Activated CD4-positive, alpha-beta memory T cell treated with anti-CD3 and anti-CD28 coated beads for 36 hours (primary cell): ENCODE results near the gene EFNA5. TPM values are rescaled to one million over a fixed set of nuclear protein-coding genes. Genes with fewer than 3 reads are reported as not detected.
"Not testable (repeated sequence)": the region's sequence is repeated elsewhere in the genome, so short reads cannot be mapped to it uniquely, and the experiment has no call there.

Source experiments
- CTCF ChIA-PET: fragments of 350-600 bp; sonication (Branson Sonifier 250); formaldehyde crosslinking; loops from one replicate; lab custom pipeline; 2021; ENCODE audit warnings: antibody characterized with exemption, inconsistent platforms; lab: Charles Lee
- POLR2A ChIA-PET: fragments of 350-600 bp; sonication (Branson Sonifier 250); formaldehyde crosslinking; loops from one replicate; lab custom pipeline; 2021; ENCODE audit warnings: antibody characterized with exemption; lab: Charles Lee
- DNase-seq: peaks from one replicate; pipeline ENCODE4 v3.0.0-alpha.2; 2020
- H3K27ac Mint-ChIP-seq: one replicate; pipeline ENCODE4 v1.8.0; 2021; ENCODE audit warnings: mixed read lengths
- H3K27me3 Mint-ChIP-seq: one replicate; pipeline ENCODE4 v1.8.0; 2021; ENCODE audit warnings: mixed read lengths
- H3K36me3 Mint-ChIP-seq: one replicate; pipeline ENCODE4 v1.8.0; 2021; ENCODE audit warnings: mixed read lengths
- H3K4me1 Mint-ChIP-seq: one replicate; pipeline ENCODE4 v1.8.0; 2021; ENCODE audit warnings: low read depth, mixed read lengths
- H3K4me3 Mint-ChIP-seq: one replicate; pipeline ENCODE4 v1.8.0; 2021; ENCODE audit warnings: mild to moderate bottlenecking, mixed read lengths
- H3K9me3 Mint-ChIP-seq: one replicate; pipeline ENCODE4 v1.8.0; 2021; ENCODE audit warnings: mixed read lengths
- intact Hi-C: fragments of 100-400 bp; cut with micrococcal nuclease; formaldehyde crosslinking; loops from one replicate; pipeline ENCODE4 v1.15.1; 2023
- total RNA-seq, 2 experiments: library from RNA; stranded (reverse); gene quantifications; one replicate each; pipeline ENCODE4 v1.2.3, GENCODE V29; 2021

The EFNA5 gene
- total RNA-seq, 2 experiments from 2014 or later = not detected

DNA sequence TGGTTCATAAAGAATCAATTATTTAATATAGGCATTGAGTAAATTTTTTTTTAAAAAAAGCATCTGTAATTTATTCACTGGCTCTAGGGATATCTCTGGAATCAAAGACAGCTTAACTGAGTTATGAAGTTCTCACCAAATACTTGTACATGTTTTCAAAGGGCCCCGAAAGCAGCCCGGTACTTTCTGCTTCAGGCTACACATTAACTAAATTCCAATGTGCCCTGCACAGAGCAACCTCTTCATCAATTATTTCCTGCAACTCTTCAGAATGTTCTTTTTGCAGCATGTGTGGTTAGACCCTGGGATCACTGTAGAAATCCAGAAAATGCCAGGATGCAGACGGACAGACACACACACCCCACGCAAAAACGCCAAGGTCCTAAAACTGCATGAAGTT, 209.0 kb downstream of the EFNA5 start:
- POLR2A ChIA-PET = no interaction called here
- Mint-ChIP-seq H3K4me3 (no peak overlapping the region), H3K36me3 (no peaks in the 10 kb centered on the region), H3K27ac (no peak overlapping the region), H3K4me1 (peaks cover 8% of the 10 kb centered on the region), H3K27me3 (peaks cover 11% of the 10 kb centered on the region), H3K9me3 (no peaks in the 10 kb centered on the region)
- CTCF ChIA-PET = no interaction called here
- DNase-seq = no peak
- intact Hi-C loops = no loop called here

DNA sequence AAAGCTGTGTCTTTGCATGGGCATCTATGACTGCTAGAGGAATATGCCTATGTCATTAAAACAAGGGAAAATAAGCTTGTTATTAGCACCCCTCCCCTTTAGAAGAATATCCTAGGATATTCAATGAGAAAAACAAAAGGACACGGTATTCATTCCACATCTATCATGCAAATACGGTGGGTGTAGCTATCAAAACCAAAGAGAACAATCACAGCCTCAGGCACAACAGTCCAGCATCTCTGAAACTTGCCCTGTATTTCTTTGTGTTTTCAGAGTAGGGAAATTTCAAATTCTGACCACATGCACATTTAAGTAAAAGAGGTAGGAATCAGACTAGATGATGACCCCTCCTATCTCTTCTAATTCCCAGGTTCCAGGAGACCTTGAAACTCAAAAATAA, 209.9 kb downstream of the EFNA5 start:
- peaks cover 8% of the 10 kb centered on the region for H3K4me1 Mint-ChIP-seq
- H3K36me3 Mint-ChIP-seq = no peaks in the 10 kb centered on the region
- intact Hi-C loops = no loop called here
- DNase-seq = no peak
- no peak overlapping the region for H3K27ac Mint-ChIP-seq
- H3K9me3 Mint-ChIP-seq = no peaks in the 10 kb centered on the region
- no peak overlapping the region for H3K4me3 Mint-ChIP-seq
- ChIA-PET CTCF (no interaction called here), POLR2A (no interaction called here)
- H3K27me3 Mint-ChIP-seq = peaks cover 11% of the 10 kb centered on the region

DNA sequence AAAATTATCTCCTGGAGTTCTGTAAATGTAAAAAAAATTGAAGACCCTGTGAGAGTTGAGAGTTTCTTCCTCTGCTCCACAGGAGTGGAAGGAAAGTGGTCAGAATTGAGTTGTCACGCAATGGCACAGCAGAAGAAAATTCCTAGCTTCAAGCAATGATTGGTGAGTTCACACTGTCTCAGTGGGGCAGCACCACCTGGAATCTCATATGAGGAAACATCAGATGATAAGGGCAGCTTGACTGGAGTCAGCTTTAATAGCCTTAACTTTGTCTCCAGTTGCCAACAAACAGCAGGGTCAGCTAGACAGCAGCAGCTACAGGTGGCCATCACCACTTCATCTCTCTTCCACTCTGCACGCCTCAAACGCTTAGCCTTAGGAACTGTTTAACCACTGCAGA, 211.1 kb downstream of the EFNA5 start:
- POLR2A ChIA-PET = no interaction called here
- CTCF ChIA-PET = no interaction called here
- intact Hi-C loops = no loop called here
- DNase-seq = no peak
- Mint-ChIP-seq H3K27ac (no peak overlapping the region), H3K4me1 (peaks cover 2% of the 10 kb centered on the region), H3K36me3 (no peaks in the 10 kb centered on the region), H3K4me3 (no peak overlapping the region), H3K9me3 (no peaks in the 10 kb centered on the region), H3K27me3 (peaks cover 11% of the 10 kb centered on the region)

DNA sequence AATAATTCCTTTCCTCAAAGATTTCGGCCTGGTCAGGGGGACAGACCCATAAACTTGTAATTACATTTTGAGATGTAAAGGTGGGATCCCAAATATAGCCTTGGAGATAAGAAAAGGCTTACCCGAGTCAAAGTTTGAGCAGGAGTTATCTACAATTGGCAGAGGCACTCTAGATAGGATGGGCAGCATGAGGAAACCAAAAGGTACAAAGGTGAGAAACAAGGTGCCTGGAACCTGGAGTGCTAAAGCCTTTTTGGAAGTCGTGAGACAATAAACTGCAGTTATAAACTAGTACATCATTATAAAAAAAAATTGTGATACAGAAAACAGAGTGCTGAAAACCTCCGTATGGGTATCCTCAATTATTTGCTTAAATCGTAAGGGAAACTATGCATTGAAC, 212.4 kb downstream of the EFNA5 start:
- peaks cover 8% of the 10 kb centered on the region for H3K27me3 Mint-ChIP-seq
- DNase-seq = no peak
- CTCF ChIA-PET = no interaction called here

GRCh38 chr5:107457881-107458280, 212.9 kb downstream of the EFNA5 start:
- H3K9me3 Mint-ChIP-seq = no peaks in the 10 kb centered on the region
- DNase-seq = no peak
- no peaks in the 10 kb centered on the region for H3K36me3 Mint-ChIP-seq
- no peaks in the 10 kb centered on the region for H3K4me1 Mint-ChIP-seq
- ChIA-PET POLR2A (no interaction called here), CTCF (no interaction called here)
- no peak overlapping the region for H3K27ac Mint-ChIP-seq
- intact Hi-C loops = no loop called here
- H3K27me3 Mint-ChIP-seq = peaks cover 8% of the 10 kb centered on the region
- H3K4me3 Mint-ChIP-seq = no peak overlapping the region

More for the DNA sequence above, 212.4 kb downstream of the EFNA5 start:
- H3K4me3 Mint-ChIP-seq = no peak overlapping the region
- no peak overlapping the region for H3K27ac Mint-ChIP-seq
- intact Hi-C loops = no loop called here
- POLR2A ChIA-PET = no interaction called here
- no peaks in the 10 kb centered on the region for H3K36me3 Mint-ChIP-seq
- H3K9me3 Mint-ChIP-seq = no peaks in the 10 kb centered on the region
- H3K4me1 Mint-ChIP-seq = no peaks in the 10 kb centered on the region

DNA sequence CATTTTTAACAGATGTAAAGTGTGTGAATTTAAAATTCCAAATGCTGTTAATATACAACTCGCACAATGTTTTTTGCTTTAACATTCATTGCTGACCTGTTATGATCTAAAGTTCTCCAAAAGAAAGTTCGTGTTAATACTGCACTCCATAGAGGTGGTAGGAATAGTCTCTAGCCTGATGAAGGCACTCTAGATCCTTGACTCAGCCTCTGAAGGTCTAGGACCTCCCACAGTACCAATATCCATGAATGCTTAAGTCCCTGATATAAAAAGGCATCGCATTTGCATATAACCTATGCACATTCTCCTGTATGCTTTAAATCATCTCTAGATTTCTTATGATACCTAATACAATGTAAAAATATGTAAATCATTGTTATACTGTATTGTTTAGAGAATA, 213.6 kb downstream of the EFNA5 start:
- Mint-ChIP-seq H3K27me3 (peaks cover 8% of the 10 kb centered on the region), H3K4me3 (no peak overlapping the region), H3K36me3 (no peaks in the 10 kb centered on the region), H3K4me1 (no peaks in the 10 kb centered on the region), H3K27ac (no peak overlapping the region), H3K9me3 (no peaks in the 10 kb centered on the region)
- intact Hi-C loops = no loop called here
- POLR2A ChIA-PET = no interaction called here
- CTCF ChIA-PET = no interaction called here
- no peak for DNase-seq

GRCh38 chr5:107456281-107456715, 214.4 kb downstream of the EFNA5 start:
- CTCF ChIA-PET = no interaction called here
- H3K4me1 Mint-ChIP-seq = no peaks in the 10 kb centered on the region
- POLR2A ChIA-PET = no interaction called here
- peaks cover 6% of the 10 kb centered on the region for H3K27me3 Mint-ChIP-seq
- H3K27ac Mint-ChIP-seq = no peak overlapping the region
- H3K9me3 Mint-ChIP-seq = no peaks in the 10 kb centered on the region
- DNase-seq = no peak
- no peak overlapping the region for H3K4me3 Mint-ChIP-seq
- intact Hi-C loops = no loop called here
- no peaks in the 10 kb centered on the region for H3K36me3 Mint-ChIP-seq

DNA sequence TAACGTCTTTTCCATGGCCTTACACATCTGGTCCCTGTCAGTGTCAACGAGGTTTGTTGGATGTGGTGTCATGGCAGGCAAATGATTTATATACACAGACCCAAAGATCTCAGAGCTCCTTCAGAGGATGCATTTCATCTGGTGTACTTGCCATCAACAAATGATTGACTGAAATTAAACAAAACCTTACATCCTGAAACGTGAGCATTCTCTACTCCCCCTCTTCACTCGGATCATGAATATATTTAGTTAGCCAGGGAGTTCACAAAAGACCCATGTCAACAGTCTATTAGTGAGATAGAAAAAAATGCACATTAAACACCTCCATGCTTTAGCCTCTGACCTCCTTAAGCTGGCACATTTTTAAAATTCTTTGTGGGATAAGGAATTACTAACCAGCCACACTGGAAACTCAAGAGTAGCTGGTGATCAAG, 215.6 kb downstream of the EFNA5 start:
- intact Hi-C loops = no loop called here
- ChIA-PET CTCF (interaction anchor here (1.1 kb wide), 1 partner anchor 117 kb away, joined by 5 read pairs; no protein-coding TSS in a partner anchor), POLR2A (no interaction called here)
- Mint-ChIP-seq H3K9me3 (no peaks in the 10 kb centered on the region), H3K4me3 (no peak overlapping the region), H3K4me1 (no peaks in the 10 kb centered on the region), H3K36me3 (no peaks in the 10 kb centered on the region), H3K27me3 (peaks cover 6% of the 10 kb centered on the region), H3K27ac (no peak overlapping the region)
- DNase-seq = no peak

GRCh38 chr5:107451827-107452226, 218.9 kb downstream of the EFNA5 start:
- H3K4me1 Mint-ChIP-seq, CTCF ChIA-PET, H3K27ac Mint-ChIP-seq, DNase-seq, H3K9me3 Mint-ChIP-seq, intact Hi-C loops, H3K4me3 Mint-ChIP-seq, H3K27me3 Mint-ChIP-seq, H3K36me3 Mint-ChIP-seq, POLR2A ChIA-PET: not testable (repeated sequence)

DNA sequence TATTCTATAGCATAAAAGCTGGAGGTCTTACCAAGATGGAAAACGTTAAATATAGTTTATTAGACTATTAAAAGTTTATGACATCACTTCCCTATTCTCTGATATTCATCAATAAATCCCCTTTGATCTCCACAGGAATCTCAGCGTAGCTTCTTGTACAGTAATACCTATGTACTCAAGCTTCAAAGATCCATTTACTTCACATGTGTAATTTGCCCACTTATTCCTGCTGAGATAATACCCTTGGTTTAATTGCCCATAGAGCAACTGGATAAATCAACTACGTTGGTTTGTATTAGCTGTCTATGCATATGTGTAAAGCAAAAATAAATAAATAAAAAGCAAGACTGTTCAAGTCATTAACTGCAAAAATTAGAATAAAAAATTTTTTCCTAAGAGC, 219.7 kb downstream of the EFNA5 start:
- Mint-ChIP-seq H3K36me3 (no peaks in the 10 kb centered on the region), H3K4me1 (no peaks in the 10 kb centered on the region), H3K27me3 (peaks cover 4% of the 10 kb centered on the region), H3K27ac (no peak overlapping the region), H3K4me3 (no peak overlapping the region), H3K9me3 (no peaks in the 10 kb centered on the region)
- POLR2A ChIA-PET = no interaction called here
- intact Hi-C loops = no loop called here
- CTCF ChIA-PET = interaction anchor here (0.7 kb wide), 1 partner anchor 17 kb away, joined by 3 read pairs; no protein-coding TSS in a partner anchor
- DNase-seq = no peak

GRCh38 chr5:107450531-107450930, 220.2 kb downstream of the EFNA5 start:
- H3K9me3 Mint-ChIP-seq = no peaks in the 10 kb centered on the region
- no peak overlapping the region for H3K27ac Mint-ChIP-seq
- ChIA-PET CTCF (interaction anchor here (0.7 kb wide), 1 partner anchor 18 kb away, joined by 3 read pairs; no protein-coding TSS in a partner anchor), POLR2A (no interaction called here)
- H3K4me1 Mint-ChIP-seq = no peaks in the 10 kb centered on the region
- H3K36me3 Mint-ChIP-seq = no peaks in the 10 kb centered on the region
- peaks cover 4% of the 10 kb centered on the region for H3K27me3 Mint-ChIP-seq
- DNase-seq = no peak
- no peak overlapping the region for H3K4me3 Mint-ChIP-seq
- intact Hi-C loops = no loop called here

GRCh38 chr5:107449369-107449768, 221.4 kb downstream of the EFNA5 start:
- no peaks in the 10 kb centered on the region for H3K4me1 Mint-ChIP-seq
- H3K4me3 Mint-ChIP-seq = no peak overlapping the region
- no peaks in the 10 kb centered on the region for H3K9me3 Mint-ChIP-seq
- ChIA-PET CTCF (no interaction called here), POLR2A (no interaction called here)
- DNase-seq = no peak
- intact Hi-C loops = no loop called here
- no peak overlapping the region for H3K27ac Mint-ChIP-seq
- peaks cover 4% of the 10 kb centered on the region for H3K27me3 Mint-ChIP-seq
- H3K36me3 Mint-ChIP-seq = no peaks in the 10 kb centered on the region

GRCh38 chr5:107447587-107447986, 223.2 kb downstream of the EFNA5 start:
- Mint-ChIP-seq H3K9me3 (no peaks in the 10 kb centered on the region), H3K27ac (no peak overlapping the region), H3K4me1 (no peaks in the 10 kb centered on the region), H3K4me3 (no peak overlapping the region), H3K27me3 (peaks cover 4% of the 10 kb centered on the region), H3K36me3 (no peaks in the 10 kb centered on the region)
- POLR2A ChIA-PET = no interaction called here
- DNase-seq = no peak
- CTCF ChIA-PET = no interaction called here
- intact Hi-C loops = no loop called here
